ENCODE measurements around the gene PM20D1.
"Not testable (repeated sequence)": the region's sequence is repeated elsewhere in the genome, so short reads cannot be mapped to it uniquely, and the experiment has no call there.

The PM20D1 gene

GRCh38 chr1:205840146-205840923, 9.6 kb downstream of the PM20D1 start:
- DNase-seq (ENCODE audit: low read depth in 3 of 3, low spot score in 1 of 3): no peak

- no peak for DNase-seq (ENCODE audit: low read depth in 3 of 3, low spot score in 1 of 3)
Measured at GRCh38 chr1:205837382-205837970, 12.5 kb downstream of the PM20D1 start.

GRCh38 chr1:205834751-205835150, 15.2 kb downstream of the PM20D1 start:
- DNase-seq (ENCODE audit: low read depth in 3 of 3, low spot score in 1 of 3): no peak

GRCh38 chr1:205832326-205832751, 17.6 kb downstream of the PM20D1 start:
- DNase-seq (ENCODE audit: low read depth in 3 of 3, low spot score in 1 of 3): no peak

- no peak for DNase-seq (ENCODE audit: low read depth in 3 of 3, low spot score in 1 of 3)
Measured at GRCh38 chr1:205827623-205828022, 22.3 kb downstream of the PM20D1 start.

- DNase-seq (ENCODE audit: low read depth in 3 of 3, low spot score in 1 of 3): no peak
Measured at GRCh38 chr1:205826995-205827394, 22.9 kb downstream of the PM20D1 start.

GRCh38 chr1:205826016-205826806, 23.7 kb downstream of the PM20D1 start:
- no peak for DNase-seq (ENCODE audit: low read depth in 3 of 3, low spot score in 1 of 3)

GRCh38 chr1:205824180-205824579, 25.8 kb downstream of the PM20D1 start:
- DNase-seq (ENCODE audit: low read depth in 3 of 3, low spot score in 1 of 3): no peak

- not testable (repeated sequence) for DNase-seq (ENCODE audit: low read depth in 3 of 3, low spot score in 1 of 3)
Measured at GRCh38 chr1:205823260-205823659, 26.7 kb downstream of the PM20D1 start.

- DNase-seq (ENCODE audit: low read depth in 3 of 3, low spot score in 1 of 3): no peak
Measured at GRCh38 chr1:205822397-205822796, 27.5 kb downstream of the PM20D1 start.

- DNase-seq (ENCODE audit: low read depth in 3 of 3, low spot score in 1 of 3): no peak
Measured at GRCh38 chr1:205817988-205818387, 31.9 kb downstream of the PM20D1 start.

- no peak for DNase-seq (ENCODE audit: low read depth in 3 of 3, low spot score in 1 of 3)
Measured at GRCh38 chr1:205817364-205817763, 32.6 kb downstream of the PM20D1 start.

GRCh38 chr1:205813755-205814058, 36.2 kb downstream of the PM20D1 start:
- DNase-seq (ENCODE audit: low read depth in 3 of 3, low spot score in 1 of 3): no peak

GRCh38 chr1:205812878-205813754, 36.8 kb downstream of the PM20D1 start, which contains the start of gene SLC41A1:
SLC41A1 (minus strand) TSS chr1:205813198; CDS start chr1:205810441, 2,757 bp downstream.
- DNase-seq (ENCODE audit: low read depth in 3 of 3, low spot score in 1 of 3): peak; percentile 83 to 85 (median 85)

- no peak for DNase-seq (ENCODE audit: low read depth in 3 of 3, low spot score in 1 of 3)
Measured at GRCh38 chr1:205812271-205812877, 37.6 kb downstream of the PM20D1 start.

GRCh38 chr1:205811660-205812059, 38.3 kb downstream of the PM20D1 start:
- no peak for DNase-seq (ENCODE audit: low read depth in 3 of 3, low spot score in 1 of 3)

- DNase-seq (ENCODE audit: low read depth in 3 of 3, low spot score in 1 of 3): no peak
Measured at GRCh38 chr1:205810448-205811157, 39.3 kb downstream of the PM20D1 start.

- no peak for DNase-seq (ENCODE audit: low read depth in 3 of 3, low spot score in 1 of 3)
Measured at GRCh38 chr1:205809942-205810345, 40.0 kb downstream of the PM20D1 start.

GRCh38 chr1:205809469-205809868, 40.5 kb downstream of the PM20D1 start:
- DNase-seq (ENCODE audit: low read depth in 3 of 3, low spot score in 1 of 3): no peak

All from stimulated activated CD4-positive, alpha-beta T cell treated with anti-CD3 and anti-CD28 coated beads, TNF-alpha, amount 100 ng/mL, for 1 hour (primary cell).